ENCODE results near the gene CITED1. TPM values are rescaled to one million over a fixed set of nuclear protein-coding genes. Genes with fewer than 3 reads are reported as not detected.

The CITED1 gene
- total RNA-seq, 1 donor, result not detected

- H3K4me2 ChIP-seq (ENCODE audit: insufficient read depth, low read length), result no peak overlapping the region
- H3K4me3 ChIP-seq (ENCODE audit: insufficient read depth, low read length), result no peak overlapping the region
- no peaks in the 10 kb centered on the region for H4K20me1 ChIP-seq (ENCODE audit: insufficient read depth, low read length)
- H2AFZ ChIP-seq (ENCODE audit: low read length), result no peak overlapping the region
- no peak overlapping the region for H3K27ac ChIP-seq (ENCODE audit: low read depth, low read length)
- H3K27me3 ChIP-seq (ENCODE audit: insufficient read depth, low read length), result peaks cover 97% of the 10 kb centered on the region
- no peaks in the 10 kb centered on the region for H3K36me3 ChIP-seq (ENCODE audit: insufficient read depth, low read length)
- H3K79me2 ChIP-seq (ENCODE audit: insufficient read depth, low read length), result no peaks in the 10 kb centered on the region
- no peaks in the 10 kb centered on the region for H3K9me3 ChIP-seq (ENCODE audit: low read depth, low read length)
- H3K4me1 ChIP-seq (ENCODE audit: insufficient read depth, low read length), result peaks cover 4% of the 10 kb centered on the region
- TF ChIP-seq CTCF (IDR thresholded peaks at IDR 0.05; ENCODE audit: extremely low read depth, low read depth, low read length), result no peak
- peak; percentile 73 for DNase-seq (ENCODE audit: insufficient read length, low spot score, missing footprints)
Measured at GRCh38 chrX:72299891-72300630, 5.7 kb downstream of the CITED1 start.

- DNase-seq (ENCODE audit: insufficient read length, low spot score, missing footprints), result peak; percentile 57
- TF ChIP-seq CTCF (IDR thresholded peaks at IDR 0.05; ENCODE audit: extremely low read depth, low read depth, low read length), result peak; percentile 6
Measured at GRCh38 chrX:72297953-72298730, 7.6 kb downstream of the CITED1 start.

GRCh38 chrX:72296991-72297390 is 8.7 kb downstream of the CITED1 start:
- Histone ChIP-seq H3K4me2 (ENCODE audit: insufficient read depth, low read length) (no peak overlapping the region), H3K4me3 (ENCODE audit: insufficient read depth, low read length) (no peak overlapping the region), H3K36me3 (ENCODE audit: insufficient read depth, low read length) (no peaks in the 10 kb centered on the region), H3K9me3 (ENCODE audit: low read depth, low read length) (no peaks in the 10 kb centered on the region), H3K27me3 (ENCODE audit: insufficient read depth, low read length) (peaks cover 84% of the 10 kb centered on the region), H3K27ac (ENCODE audit: low read depth, low read length) (no peak overlapping the region), H4K20me1 (ENCODE audit: insufficient read depth, low read length) (no peaks in the 10 kb centered on the region), H3K4me1 (ENCODE audit: insufficient read depth, low read length) (no peaks in the 10 kb centered on the region), H2AFZ (ENCODE audit: low read length) (no peak overlapping the region), H3K79me2 (ENCODE audit: insufficient read depth, low read length) (no peaks in the 10 kb centered on the region)
- no peak for TF ChIP-seq CTCF (IDR thresholded peaks at IDR 0.05; ENCODE audit: extremely low read depth, low read depth, low read length)
- no peak for DNase-seq (ENCODE audit: insufficient read length, low spot score, missing footprints)

More at GRCh38 chrX:72297953-72298730, 7.6 kb downstream of the CITED1 start:
- Histone ChIP-seq H3K79me2 (ENCODE audit: insufficient read depth, low read length) (no peaks in the 10 kb centered on the region), H3K36me3 (ENCODE audit: insufficient read depth, low read length) (no peaks in the 10 kb centered on the region), H3K27me3 (ENCODE audit: insufficient read depth, low read length) (peaks cover 84% of the 10 kb centered on the region), H3K4me2 (ENCODE audit: insufficient read depth, low read length) (no peak overlapping the region), H2AFZ (ENCODE audit: low read length) (no peak overlapping the region), H4K20me1 (ENCODE audit: insufficient read depth, low read length) (no peaks in the 10 kb centered on the region), H3K4me1 (ENCODE audit: insufficient read depth, low read length) (no peaks in the 10 kb centered on the region), H3K9me3 (ENCODE audit: low read depth, low read length) (no peaks in the 10 kb centered on the region), H3K4me3 (ENCODE audit: insufficient read depth, low read length) (no peak overlapping the region), H3K27ac (ENCODE audit: low read depth, low read length) (no peak overlapping the region)

- H3K27ac ChIP-seq (ENCODE audit: low read depth, low read length), result no peak overlapping the region
- H4K20me1 ChIP-seq (ENCODE audit: insufficient read depth, low read length), result no peaks in the 10 kb centered on the region
- H3K4me2 ChIP-seq (ENCODE audit: insufficient read depth, low read length), result no peak overlapping the region
- H3K4me3 ChIP-seq (ENCODE audit: insufficient read depth, low read length), result no peak overlapping the region
- no peaks in the 10 kb centered on the region for H3K36me3 ChIP-seq (ENCODE audit: insufficient read depth, low read length)
- TF ChIP-seq CTCF (IDR thresholded peaks at IDR 0.05; ENCODE audit: extremely low read depth, low read depth, low read length), result no peak
- DNase-seq (ENCODE audit: insufficient read length, low spot score, missing footprints), result peak; percentile 35
- no peaks in the 10 kb centered on the region for H3K9me3 ChIP-seq (ENCODE audit: low read depth, low read length)
- H3K4me1 ChIP-seq (ENCODE audit: insufficient read depth, low read length), result no peaks in the 10 kb centered on the region
- no peak overlapping the region for H2AFZ ChIP-seq (ENCODE audit: low read length)
- H3K27me3 ChIP-seq (ENCODE audit: insufficient read depth, low read length), result peaks cover 81% of the 10 kb centered on the region
- no peaks in the 10 kb centered on the region for H3K79me2 ChIP-seq (ENCODE audit: insufficient read depth, low read length)
Measured at GRCh38 chrX:72295745-72296144, 10.0 kb downstream of the CITED1 start.

Measured in osteoblast (primary cell).